SJSA1 (cell line): ENCODE measurements around the gene SYNM. TPM values are rescaled to one million over a fixed set of nuclear protein-coding genes. Genes with fewer than 3 reads are reported as not detected.

ENCODE experiments used
- DNase-seq, 2 experiments: peaks; one replicate each; pipeline ENCODE4 v3.0.0-alpha.2; 2015 to 2020; ENCODE audit warnings: low spot score in 2 of 2, low read depth in 1 of 2
- H3K27ac ChIP-seq: fragments of 250-450 bp; sonication (Bioruptor Pico); 2 replicates; pipeline ENCODE4 v1.5.1; 2020; ENCODE audit warnings: mild to moderate bottlenecking, moderate library complexity
- H3K27me3 ChIP-seq: fragments of 250-450 bp; sonication (Bioruptor Pico); replicated peaks from 2 replicates; pipeline ENCODE4 v1.5.1; 2020; ENCODE audit warnings: mild to moderate bottlenecking, moderate library complexity
- H3K36me3 ChIP-seq: fragments of 250-450 bp; sonication (Bioruptor Pico); 2 replicates; pipeline ENCODE4 v1.5.1; 2020; ENCODE audit warnings: mild to moderate bottlenecking
- H3K4me1 ChIP-seq: fragments of 250-450 bp; sonication (Bioruptor Pico); replicated peaks from 2 replicates; pipeline ENCODE4 v1.6.1; 2021; ENCODE audit warnings: mild to moderate bottlenecking
- H3K4me3 ChIP-seq: fragments of 250-450 bp; sonication (Bioruptor Pico); 2 replicates; pipeline ENCODE4 v1.5.1; 2020; ENCODE audit warnings: mild to moderate bottlenecking
- H3K9me3 ChIP-seq: fragments of 250-450 bp; sonication (Bioruptor Pico); replicated peaks from 2 replicates; pipeline ENCODE4 v1.5.1; 2020; ENCODE audit warnings: mild to moderate bottlenecking
- total RNA-seq: library from RNA; depleted of rRNA; stranded (reverse); fragments of >200 nt; shearing (Covaris generic); gene quantifications from 2 replicates; pipeline ENCODE4 v1.2.3, GENCODE V29; 2014

The SYNM gene
- total RNA-seq, 1 experiment from 2014 or later: 71.3 TPM

DNA sequence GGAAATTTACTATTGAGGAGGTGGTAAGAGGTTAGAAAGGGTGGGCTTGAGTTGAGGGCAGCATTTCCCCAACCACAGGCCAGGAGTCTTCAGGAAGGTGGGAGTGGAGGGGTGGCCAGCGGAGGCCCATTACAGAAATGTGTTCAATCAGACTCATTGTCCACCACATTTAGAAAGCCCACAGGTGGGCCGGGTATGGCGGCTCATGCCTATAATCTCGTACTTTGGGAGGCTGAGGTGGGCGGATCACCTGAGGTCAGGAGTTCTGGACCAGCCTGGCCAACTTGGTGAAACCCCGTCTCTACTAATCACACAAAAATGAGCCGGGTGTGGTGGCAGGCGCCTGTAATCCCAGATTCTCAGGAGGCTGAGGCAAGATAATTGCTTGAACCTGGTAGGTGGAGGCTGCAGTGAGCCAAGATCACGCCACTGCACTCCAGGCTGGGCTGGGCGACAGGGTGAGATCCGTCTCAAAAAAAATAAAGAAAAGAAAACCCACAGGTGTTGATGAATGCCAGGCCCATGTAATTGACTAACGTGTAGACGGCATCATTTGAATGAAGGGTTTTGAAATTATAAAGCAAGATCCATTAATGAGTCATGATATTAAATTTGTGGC, 12.2 kb upstream of the SYNM start:
- DNase-seq: no peak

GRCh38 chr15:99095626-99096025, 9.3 kb upstream of the SYNM start:
- no peak for DNase-seq
- Histone ChIP-seq H3K27me3 (no peaks in the 10 kb centered on the region), H3K4me3 (no peak overlapping the region), H3K36me3 (no peaks in the 10 kb centered on the region), H3K4me1 (peaks cover 6% of the 10 kb centered on the region), H3K9me3 (0 out of 2 replicates have a peak, but pooled peaks cover 2% of the 10 kb centered on the region), H3K27ac (no peak overlapping the region)

More for the DNA sequence above, 12.2 kb upstream of the SYNM start:
- Histone ChIP-seq H3K27me3 (no peaks in the 10 kb centered on the region), H3K4me1 (no peaks in the 10 kb centered on the region), H3K4me3 (no peak overlapping the region), H3K27ac (no peak overlapping the region), H3K9me3 (0 out of 2 replicates have a peak, but pooled peaks cover 2% of the 10 kb centered on the region), H3K36me3 (no peaks in the 10 kb centered on the region)

- no peak overlapping the region for H3K4me3 ChIP-seq
- no peaks in the 10 kb centered on the region for H3K36me3 ChIP-seq
- H3K4me1 ChIP-seq: peaks cover 6% of the 10 kb centered on the region
- 0 out of 2 replicates have a peak, but pooled peaks cover 2% of the 10 kb centered on the region for H3K9me3 ChIP-seq
- no peak for DNase-seq
- no peak overlapping the region for H3K27ac ChIP-seq
- H3K27me3 ChIP-seq: no peaks in the 10 kb centered on the region
Observed at GRCh38 chr15:99096173-99096893, 8.5 kb upstream of the SYNM start.

DNA sequence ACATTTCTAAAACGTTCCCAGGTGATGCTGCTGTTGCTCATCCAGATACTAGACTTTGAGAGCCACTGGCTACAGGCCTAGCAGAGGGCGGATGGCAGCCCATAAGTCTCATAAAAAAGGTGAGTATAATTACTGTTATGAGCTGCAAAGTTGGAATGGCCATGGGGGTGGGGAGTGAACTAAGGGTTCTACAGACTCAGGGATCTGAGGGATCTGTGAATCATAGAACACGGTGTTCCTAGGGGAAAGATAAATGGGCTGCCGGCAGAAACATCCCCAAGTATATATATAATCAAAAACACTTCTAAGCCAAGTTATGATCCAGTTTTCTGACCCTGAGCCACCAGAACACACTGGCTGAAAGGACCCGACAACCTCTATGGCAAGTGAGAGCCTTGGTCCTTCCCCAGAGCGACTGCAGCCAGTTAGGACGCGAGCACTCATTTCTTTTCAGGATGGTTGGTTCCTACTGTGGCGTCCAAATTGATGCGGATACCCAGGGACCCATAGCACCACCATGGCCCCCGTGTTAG, 7.9 kb upstream of the SYNM start:
- no peaks in the 10 kb centered on the region for H3K36me3 ChIP-seq
- H3K27me3 ChIP-seq: no peaks in the 10 kb centered on the region
- no peak for DNase-seq
- H3K4me3 ChIP-seq: no peak overlapping the region
- H3K27ac ChIP-seq: no peak overlapping the region
- 0 out of 2 replicates have a peak, but pooled peaks cover 2% of the 10 kb centered on the region for H3K9me3 ChIP-seq
- peaks cover 6% of the 10 kb centered on the region for H3K4me1 ChIP-seq

- H3K9me3 ChIP-seq: no peaks in the 10 kb centered on the region
- no peaks in the 10 kb centered on the region for H3K36me3 ChIP-seq
- H3K4me1 ChIP-seq: peaks cover 6% of the 10 kb centered on the region
- no peak overlapping the region for H3K4me3 ChIP-seq
- no peaks in the 10 kb centered on the region for H3K27me3 ChIP-seq
- H3K27ac ChIP-seq: no peak overlapping the region
- DNase-seq: no peak
Observed at GRCh38 chr15:99097441-99098410, 7.2 kb upstream of the SYNM start.

GRCh38 chr15:99098426-99098825, 6.5 kb upstream of the SYNM start:
- DNase-seq: no peak
- Histone ChIP-seq H3K27me3 (no peaks in the 10 kb centered on the region), H3K9me3 (no peaks in the 10 kb centered on the region), H3K4me1 (peaks cover 6% of the 10 kb centered on the region), H3K36me3 (no peaks in the 10 kb centered on the region), H3K27ac (no peak overlapping the region), H3K4me3 (no peak overlapping the region)

GRCh38 chr15:99098991-99099390, 5.9 kb upstream of the SYNM start:
- H3K27me3 ChIP-seq: no peaks in the 10 kb centered on the region
- no peak for DNase-seq
- no peak overlapping the region for H3K27ac ChIP-seq
- peaks cover 6% of the 10 kb centered on the region for H3K4me1 ChIP-seq
- H3K9me3 ChIP-seq: no peaks in the 10 kb centered on the region
- no peaks in the 10 kb centered on the region for H3K36me3 ChIP-seq
- no peak overlapping the region for H3K4me3 ChIP-seq

- H3K27me3 ChIP-seq: no peaks in the 10 kb centered on the region
- no peak overlapping the region for H3K27ac ChIP-seq
- no peaks in the 10 kb centered on the region for H3K36me3 ChIP-seq
- H3K9me3 ChIP-seq: no peaks in the 10 kb centered on the region
- DNase-seq: no peak
- H3K4me1 ChIP-seq: peaks cover 6% of the 10 kb centered on the region
- no peak overlapping the region for H3K4me3 ChIP-seq
Observed at GRCh38 chr15:99099661-99100060, 5.2 kb upstream of the SYNM start.

- Histone ChIP-seq H3K36me3 (0 out of 2 replicates have a peak, but pooled peaks cover 2% of the 10 kb centered on the region), H3K9me3 (no peaks in the 10 kb centered on the region), H3K27me3 (no peaks in the 10 kb centered on the region), H3K4me3 (peak overlapping the region; percentile 32), H3K27ac (no peak overlapping the region), H3K4me1 (peaks cover 12% of the 10 kb centered on the region)
- DNase-seq: peak; percentile 69 to 83
Observed at GRCh38 chr15:99100245-99101173, 4.4 kb upstream of the SYNM start.

DNA sequence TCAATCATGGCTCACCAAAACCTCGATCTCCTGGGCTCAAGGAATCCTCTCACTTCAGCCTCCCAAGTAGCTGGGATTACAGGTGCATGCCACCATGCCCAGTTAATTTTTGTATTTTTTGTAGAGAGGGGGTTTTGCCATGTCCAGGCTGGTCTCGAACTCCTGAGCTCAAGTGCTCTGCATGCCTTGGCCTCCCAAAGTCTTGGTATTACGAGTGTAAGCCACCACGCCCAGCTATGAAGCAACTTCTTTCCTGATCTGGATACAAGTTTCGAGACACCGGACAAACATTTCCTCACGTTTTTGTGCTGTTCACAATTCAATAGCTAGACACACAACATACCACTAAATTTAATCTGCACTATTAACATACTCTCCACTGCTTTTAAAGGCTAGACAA, 3.4 kb upstream of the SYNM start:
- no peak overlapping the region for H3K27ac ChIP-seq
- no peak for DNase-seq
- H3K9me3 ChIP-seq: no peaks in the 10 kb centered on the region
- no peaks in the 10 kb centered on the region for H3K27me3 ChIP-seq
- H3K4me3 ChIP-seq: no peak overlapping the region
- H3K36me3 ChIP-seq: 0 out of 2 replicates have a peak, but pooled peaks cover 2% of the 10 kb centered on the region
- peaks cover 21% of the 10 kb centered on the region for H3K4me1 ChIP-seq

DNA sequence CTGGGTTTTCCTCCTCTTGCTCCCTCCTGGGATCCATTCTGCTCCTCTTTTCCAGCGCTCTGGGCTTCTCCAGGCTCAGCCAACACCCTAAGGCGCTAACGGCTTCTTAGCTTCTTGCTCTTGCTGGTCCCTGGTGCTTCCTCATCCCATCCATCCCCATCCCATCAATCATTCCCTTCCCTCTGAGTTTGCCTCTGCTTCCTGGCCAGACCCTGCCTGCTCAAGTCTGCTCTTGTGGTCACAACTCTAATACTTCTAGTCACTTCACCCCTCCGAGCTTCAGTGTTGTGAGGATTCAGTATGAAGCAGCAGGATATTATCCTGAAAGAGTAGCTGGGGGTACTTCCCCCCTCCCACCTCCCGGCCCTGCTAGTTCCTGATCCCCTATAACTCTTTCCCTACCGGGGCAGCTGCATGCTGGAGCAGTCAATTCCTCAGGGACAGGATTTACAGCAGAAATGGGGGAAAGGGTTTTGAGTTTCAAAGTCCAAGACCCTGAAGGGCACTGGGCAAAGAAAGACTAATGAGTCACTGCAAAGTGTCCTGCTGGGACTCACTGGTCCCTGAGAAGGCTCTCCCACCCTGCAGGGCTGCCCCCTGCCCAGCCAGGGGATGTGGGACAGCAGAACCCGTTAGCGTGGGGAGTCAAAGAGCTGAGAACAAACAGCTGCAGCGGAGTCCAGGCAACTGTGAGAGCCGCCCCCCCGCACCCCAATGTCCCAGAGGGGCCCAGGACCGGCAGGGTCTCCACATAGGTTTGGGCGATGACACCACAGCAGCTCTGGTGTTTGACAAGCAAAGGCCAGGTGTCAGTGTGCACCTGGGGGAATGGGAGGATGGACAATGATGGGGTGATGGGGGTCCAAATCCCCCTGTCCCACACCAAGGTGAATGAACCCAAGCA, 2.3 kb upstream of the SYNM start:
- DNase-seq: no peak
- Histone ChIP-seq H3K4me1 (peaks cover 32% of the 10 kb centered on the region), H3K27me3 (no peaks in the 10 kb centered on the region), H3K27ac (no peak overlapping the region), H3K4me3 (no peak overlapping the region), H3K36me3 (peaks cover 12% of the 10 kb centered on the region), H3K9me3 (no peaks in the 10 kb centered on the region)

- Histone ChIP-seq H3K4me1 (peaks cover 36% of the 10 kb centered on the region), H3K36me3 (peaks cover 14% of the 10 kb centered on the region), H3K27ac (no peak overlapping the region), H3K9me3 (no peaks in the 10 kb centered on the region), H3K27me3 (no peaks in the 10 kb centered on the region), H3K4me3 (no peak overlapping the region)
- DNase-seq: no peak
Observed at GRCh38 chr15:99103279-99103678, 1.6 kb upstream of the SYNM start.
